Measurements from ENCODE around the gene PLCH1. TPM values are rescaled to one million over a fixed set of nuclear protein-coding genes. Genes with fewer than 3 reads are reported as not detected.

PLCH1 gene
- polyA plus RNA-seq, 1 experiment: 0.06 TPM

GRCh38 chr3:155329513-155330048 is 415.3 kb downstream of the PLCH1 start:
- Histone ChIP-seq H3K36me3 (ENCODE audit: control insufficient read depth, insufficient read depth, low read length) (no peaks in the 10 kb centered on the region), H3K27me3 (ENCODE audit: control insufficient read depth, insufficient read depth, low read length) (no peaks in the 10 kb centered on the region), H3K4me3 (ENCODE audit: low read depth, low read length) (no peak overlapping the region)
- CTCF ChIA-PET: interaction anchor here (1.1 kb wide), 1 partner anchor 347 kb away, joined by 3 read pairs; no protein-coding TSS in a partner anchor
- POLR2A ChIA-PET: no interaction called here
- TF ChIP-seq CTCF (IDR thresholded peaks at IDR 0.05; ENCODE audit: insufficient read depth, low read depth, low read length): no peak
- no peak for DNase-seq (ENCODE audit: low read depth)

- TF ChIP-seq CTCF (IDR thresholded peaks at IDR 0.05; ENCODE audit: insufficient read depth, low read depth, low read length): no peak
- CTCF ChIA-PET: no interaction called here
- POLR2A ChIA-PET: no interaction called here
These were observed 417.0 kb downstream of the PLCH1 start for GRCh38 chr3:155327871-155328270.

GRCh38 chr3:155327430-155327829 is 417.4 kb downstream of the PLCH1 start:
- DNase-seq (ENCODE audit: low read depth): no peak
- ChIA-PET POLR2A (no interaction called here), CTCF (interaction anchor here (0.5 kb wide), 1 partner anchor 1010 kb away, joined by 5 read pairs; no protein-coding TSS in a partner anchor)
- H3K4me3 ChIP-seq (ENCODE audit: low read depth, low read length): no peak overlapping the region
- TF ChIP-seq CTCF (IDR thresholded peaks at IDR 0.05; ENCODE audit: insufficient read depth, low read depth, low read length): no peak
- no peaks in the 10 kb centered on the region for H3K27me3 ChIP-seq (ENCODE audit: control insufficient read depth, insufficient read depth, low read length)
- H3K36me3 ChIP-seq (ENCODE audit: control insufficient read depth, insufficient read depth, low read length): no peaks in the 10 kb centered on the region

More at GRCh38 chr3:155327871-155328270, 417.0 kb downstream of the PLCH1 start:
- H3K4me3 ChIP-seq (ENCODE audit: low read depth, low read length): no peak overlapping the region
- no peak for DNase-seq (ENCODE audit: low read depth)
- H3K36me3 ChIP-seq (ENCODE audit: control insufficient read depth, insufficient read depth, low read length): no peaks in the 10 kb centered on the region
- H3K27me3 ChIP-seq (ENCODE audit: control insufficient read depth, insufficient read depth, low read length): no peaks in the 10 kb centered on the region

GRCh38 chr3:155326901-155327300 is 418.0 kb downstream of the PLCH1 start:
- CTCF ChIA-PET: interaction anchor here (0.5 kb wide), 1 partner anchor 1009 kb away, joined by 5 read pairs; no protein-coding TSS in a partner anchor
- H3K36me3 ChIP-seq (ENCODE audit: control insufficient read depth, insufficient read depth, low read length): no peaks in the 10 kb centered on the region
- H3K27me3 ChIP-seq (ENCODE audit: control insufficient read depth, insufficient read depth, low read length): no peaks in the 10 kb centered on the region
- POLR2A ChIA-PET: no interaction called here
- no peak for DNase-seq (ENCODE audit: low read depth)
- no peak for TF ChIP-seq CTCF (IDR thresholded peaks at IDR 0.05; ENCODE audit: insufficient read depth, low read depth, low read length)
- no peak overlapping the region for H3K4me3 ChIP-seq (ENCODE audit: low read depth, low read length)

- H3K27me3 ChIP-seq (ENCODE audit: control insufficient read depth, insufficient read depth, low read length): no peaks in the 10 kb centered on the region
- no peak overlapping the region for H3K4me3 ChIP-seq (ENCODE audit: low read depth, low read length)
- POLR2A ChIA-PET: no interaction called here
- no peak for TF ChIP-seq CTCF (IDR thresholded peaks at IDR 0.05; ENCODE audit: insufficient read depth, low read depth, low read length)
- no peak for DNase-seq (ENCODE audit: low read depth)
- H3K36me3 ChIP-seq (ENCODE audit: control insufficient read depth, insufficient read depth, low read length): no peaks in the 10 kb centered on the region
- CTCF ChIA-PET: no interaction called here
These were observed 418.6 kb downstream of the PLCH1 start for GRCh38 chr3:155326244-155326643.

Small RNA genes within 50 kb of the gene (small RNA-seq; reads per million reads assigned to genes)
- gene AC108729.3 (ENCODE audit: insufficient read length, low read depth, low replicate concordance) (not detected), gene RN7SL715P (ENCODE audit: insufficient read length, low read depth, low replicate concordance) (not detected)

Other genes with a start within 250 kb of the PLCH1 start
- 2.0 and 2.3 TPM in 2 replicates for gene C3orf33, start 61.2 kb upstream of the PLCH1 start, polyA plus RNA-seq (2011; rRNA removed)
- 20.6 and 26.5 TPM in 2 replicates for gene SLC33A1, start 109.4 kb upstream of the PLCH1 start, polyA plus RNA-seq (2011; rRNA removed)
- gene GMPS, start 125.6 kb upstream of the PLCH1 start, polyA plus RNA-seq (2011; rRNA removed): 13.6 and 32.1 TPM in 2 replicates

All from BJ (cell line).